Daoy (cell line): ENCODE measurements around the gene MRPL39. TPM values are rescaled to one million over a fixed set of nuclear protein-coding genes. Genes with fewer than 3 reads are reported as not detected.

ENCODE experiments used
- DNase-seq: peaks from one replicate; pipeline ENCODE4 v3.0.0-alpha.2; 2015; ENCODE audit warnings: low read depth
- total RNA-seq: library from RNA; depleted of rRNA; stranded (reverse); fragments of >200 nt; shearing (Covaris generic); gene quantifications from 2 replicates; pipeline ENCODE4 v1.2.3, GENCODE V29; 2014

MRPL39 gene
- total RNA-seq, 1 experiment from 2014 or later = 92.2 TPM

DNA sequence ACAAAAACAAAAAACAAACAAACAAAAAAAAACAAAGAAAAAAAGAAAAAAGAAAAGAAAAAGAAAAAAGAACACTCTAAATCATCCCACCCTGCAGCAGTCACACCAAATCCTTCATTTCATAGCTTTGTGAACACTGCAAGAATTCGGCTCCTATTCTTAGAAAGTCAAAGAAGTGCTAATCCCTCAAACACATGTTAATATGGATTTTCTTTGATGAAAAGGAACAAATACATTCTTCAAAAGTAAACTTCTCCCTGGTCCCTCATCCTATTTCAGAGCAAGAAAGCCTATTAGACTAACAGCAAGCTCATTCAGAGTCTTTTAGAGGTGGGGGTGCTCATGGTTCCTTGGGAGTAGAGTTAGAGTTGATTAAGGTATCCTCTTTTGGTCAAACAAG, 7.2 kb upstream of the MRPL39 start:
- no peak for DNase-seq

DNA sequence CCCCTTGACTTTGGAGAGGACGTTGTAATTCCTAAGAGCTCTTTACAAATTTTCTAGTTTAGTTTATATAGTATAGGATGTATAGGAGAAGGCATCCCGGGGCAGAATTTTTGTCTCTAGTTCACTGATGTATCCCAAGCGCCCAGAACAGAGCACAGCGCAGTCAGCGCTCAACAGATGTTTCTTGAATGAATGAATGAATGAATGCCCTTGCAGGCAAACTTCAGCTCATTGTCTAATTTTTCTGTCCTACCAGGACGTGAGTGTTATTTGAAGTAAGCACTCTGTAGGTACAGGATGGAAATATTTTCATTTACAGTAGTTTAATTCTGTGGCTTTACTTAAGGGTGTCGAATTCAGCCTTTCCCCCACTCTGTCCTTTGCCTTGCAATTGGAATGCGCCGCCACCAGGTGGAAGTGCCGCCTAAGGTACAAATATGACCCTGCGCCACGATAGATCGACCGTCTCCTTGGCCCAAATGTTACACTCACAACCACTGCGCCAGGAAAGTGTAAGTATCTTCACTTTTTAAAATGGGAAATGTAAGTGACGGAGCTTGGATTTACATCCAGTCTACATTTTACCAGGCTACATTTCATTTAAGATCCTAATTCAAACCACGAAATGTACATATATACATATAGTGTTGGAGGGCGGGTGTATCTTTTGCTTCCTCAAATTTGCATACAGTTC, 910 bp upstream of the MRPL39 start:
- peak; percentile 87 for DNase-seq

DNA sequence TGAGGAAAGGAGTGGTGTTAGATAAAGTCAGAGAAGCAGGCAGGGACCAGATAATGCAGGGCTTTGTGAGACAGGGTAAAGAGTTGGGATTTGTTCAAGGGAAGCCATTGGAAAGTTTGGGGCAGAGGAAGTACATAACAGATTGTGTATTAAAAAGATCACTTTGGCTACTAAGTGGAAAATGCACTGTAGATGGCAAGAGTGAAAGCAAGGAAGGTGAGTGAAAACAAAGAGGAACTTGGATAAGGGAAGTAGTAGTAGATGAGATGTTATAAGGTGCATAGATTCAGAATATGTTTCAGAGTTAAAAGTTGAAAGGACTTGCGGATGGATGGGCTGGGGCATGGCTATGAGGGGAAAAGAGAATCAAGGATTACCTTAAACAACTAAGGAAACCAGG, 17.4 kb downstream of the MRPL39 start:
- no peak for DNase-seq

DNA sequence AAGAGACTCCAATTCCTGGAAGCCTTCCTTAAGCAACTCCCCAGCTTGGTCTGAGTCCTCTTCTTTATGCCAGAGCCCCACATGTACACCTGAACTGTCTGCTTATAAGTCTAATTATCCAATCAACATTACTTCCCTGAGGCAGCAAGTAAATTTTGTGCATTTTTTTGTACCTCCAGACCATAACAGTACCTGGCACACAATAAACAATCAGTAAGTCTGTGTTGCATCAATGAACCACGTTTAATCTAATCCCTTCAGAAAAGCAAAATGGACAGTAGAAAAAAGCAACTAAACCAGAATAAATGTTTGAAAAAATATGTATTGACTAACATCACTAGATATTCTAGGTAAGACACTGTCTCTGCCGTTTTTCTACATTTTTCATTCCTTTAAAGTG, 20.5 kb downstream of the MRPL39 start:
- no peak for DNase-seq

DNA sequence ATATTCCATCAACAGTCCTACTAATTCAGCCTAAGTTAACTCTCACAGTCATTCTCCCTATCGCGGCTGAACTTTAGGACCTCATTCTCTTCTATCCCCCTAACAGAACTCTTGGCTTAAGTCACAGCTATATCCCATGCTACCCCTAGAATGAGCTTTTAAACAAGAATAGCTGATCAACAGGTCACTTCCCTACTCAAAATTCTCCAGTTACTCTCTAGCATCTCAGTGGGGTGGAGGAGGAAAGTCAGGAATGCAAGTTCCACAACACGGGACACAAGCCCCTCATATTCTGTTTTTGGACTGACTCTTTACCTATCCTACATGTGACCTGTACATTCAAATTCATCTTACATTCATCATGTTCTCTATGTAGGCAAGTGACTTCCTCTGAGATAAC, 21.0 kb downstream of the MRPL39 start:
- DNase-seq = no peak

DNA sequence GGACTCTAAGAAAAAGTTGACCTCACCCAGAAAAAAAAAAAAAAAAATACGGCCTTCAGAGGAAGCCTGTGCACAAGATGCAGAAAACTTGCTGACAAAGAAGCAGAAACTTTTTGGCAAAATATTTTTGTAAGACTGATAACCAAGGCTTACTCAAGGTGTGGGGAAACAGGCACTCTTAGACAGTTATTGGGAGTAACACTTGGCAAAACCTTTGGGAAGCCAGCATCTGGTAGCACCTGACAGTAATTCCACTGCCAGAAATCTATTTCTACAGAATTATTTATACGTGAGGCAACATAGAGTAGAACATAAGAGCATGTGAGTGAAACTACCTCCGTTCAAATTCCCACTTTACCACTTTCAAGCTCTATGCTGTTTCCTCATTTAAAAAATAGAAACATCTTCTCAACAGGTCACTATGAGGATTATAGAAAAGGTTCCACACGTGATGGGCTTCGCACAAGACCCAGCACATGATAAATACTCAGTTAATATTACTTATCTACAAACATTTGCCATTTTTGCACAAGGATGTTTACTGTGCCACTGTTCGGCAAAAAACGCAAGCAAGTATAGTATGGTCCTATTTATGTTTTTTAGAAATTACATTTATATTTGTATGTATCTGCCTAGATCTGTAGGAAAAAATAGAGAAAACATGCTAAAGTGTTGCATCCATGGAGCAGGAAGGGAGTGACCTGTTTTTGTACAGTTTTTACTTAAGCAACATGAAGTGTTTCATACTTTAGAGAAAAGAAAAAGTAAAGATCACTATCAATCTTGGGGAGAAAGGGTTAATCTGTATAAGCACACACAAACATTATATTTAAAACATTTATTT, 22.2 kb downstream of the MRPL39 start:
- DNase-seq = no peak

DNA sequence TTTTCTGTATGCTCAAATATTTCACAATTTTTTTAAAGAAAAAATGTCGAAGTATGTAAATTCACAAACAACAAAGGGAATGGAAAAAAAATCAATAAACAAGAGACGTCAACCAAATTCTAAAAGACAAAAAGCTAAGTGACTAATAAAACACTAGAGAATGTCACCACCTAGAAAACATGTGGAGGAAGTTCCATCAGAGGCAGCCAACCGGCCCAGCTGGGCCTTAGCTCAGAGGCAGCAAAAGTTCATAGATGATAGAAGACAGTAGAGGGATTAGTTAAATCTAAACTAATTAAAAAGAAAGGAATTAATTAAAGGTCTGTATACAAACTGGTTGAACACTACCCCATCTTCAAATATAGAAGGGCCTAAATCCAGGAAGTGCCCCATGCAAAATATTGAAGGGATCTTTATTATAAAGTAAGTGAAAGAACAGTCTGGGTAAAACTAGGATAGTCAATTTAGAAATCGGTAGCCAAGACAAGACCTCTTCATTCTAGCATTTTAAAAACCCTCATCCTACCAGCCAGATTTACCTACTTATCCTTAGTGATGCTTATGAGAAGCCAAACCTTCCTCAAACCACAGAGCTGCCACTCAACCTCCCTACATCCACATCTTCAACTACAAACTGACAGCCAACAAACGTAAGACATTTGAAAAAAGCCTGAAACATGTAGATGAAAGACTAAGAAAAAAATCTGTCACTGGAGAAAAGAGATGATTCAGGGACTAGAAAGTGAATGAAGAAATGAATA, 23.7 kb downstream of the MRPL39 start:
- no peak for DNase-seq

DNA sequence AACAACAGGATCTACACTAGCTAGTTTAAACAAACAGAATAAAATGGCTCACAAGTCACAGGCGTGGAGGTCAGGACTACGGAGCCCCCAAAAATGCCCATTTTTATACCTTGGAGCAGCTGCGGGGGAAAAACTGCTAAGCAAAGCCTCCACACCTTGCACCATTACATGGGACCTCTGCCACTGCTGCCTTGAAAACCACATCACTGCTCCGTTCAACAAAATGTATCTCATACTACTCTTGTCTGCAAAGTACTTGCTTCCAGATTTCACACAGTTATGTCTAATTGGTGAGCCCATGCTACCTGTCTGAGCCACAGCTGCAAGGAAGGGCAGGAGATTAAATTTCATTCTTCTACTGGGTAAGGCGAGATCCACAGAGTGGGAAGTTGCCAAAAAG, 24.4 kb downstream of the MRPL39 start:
- no peak for DNase-seq

DNA sequence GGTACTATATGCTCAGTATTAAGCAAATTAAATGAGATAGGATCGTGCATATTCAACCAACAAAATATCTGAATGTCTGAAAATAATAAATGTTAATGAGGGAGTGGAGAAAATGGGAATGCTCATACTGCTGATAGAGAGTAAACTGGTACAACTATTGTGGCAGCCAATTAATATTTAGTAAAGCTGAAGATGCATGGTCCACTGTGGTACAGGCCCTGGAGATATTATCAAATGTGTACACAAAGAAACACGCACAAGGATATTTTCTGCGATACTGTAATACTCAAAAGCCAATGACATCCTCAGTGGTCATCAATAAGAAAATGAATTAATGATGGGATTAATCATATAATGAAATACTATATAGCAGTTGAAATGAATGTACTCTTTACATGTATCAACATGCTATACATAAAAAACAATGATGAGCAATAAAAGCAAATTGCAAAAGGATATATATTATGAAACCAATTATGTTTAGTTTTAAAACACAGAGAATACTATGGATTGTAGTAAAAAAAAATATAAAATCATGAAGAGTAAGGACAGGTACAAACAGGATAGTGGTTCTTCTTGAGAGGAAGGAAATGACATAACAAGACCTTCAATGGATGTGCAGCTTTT, 25.0 kb downstream of the MRPL39 start:
- no peak for DNase-seq

DNA sequence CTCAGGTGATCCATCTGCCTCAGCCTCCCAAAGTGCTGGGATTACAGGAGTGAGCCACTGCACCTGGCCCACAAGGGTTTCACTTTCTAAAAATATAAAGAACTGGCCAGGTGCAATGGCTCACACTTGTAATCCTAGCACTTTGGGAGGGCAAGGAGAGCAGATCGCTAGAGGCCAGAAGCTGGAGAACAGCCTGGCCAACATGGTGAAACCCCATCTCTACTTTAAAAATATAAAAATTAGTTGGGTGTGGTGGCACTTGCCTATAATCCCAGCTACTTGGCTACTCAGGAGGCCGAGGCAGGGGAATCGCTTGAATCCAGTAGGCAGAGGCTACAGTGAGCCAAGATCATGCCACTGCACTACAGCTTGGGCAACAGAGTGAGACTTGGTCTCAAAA, 25.7 kb downstream of the MRPL39 start:
- no peak for DNase-seq

DNA sequence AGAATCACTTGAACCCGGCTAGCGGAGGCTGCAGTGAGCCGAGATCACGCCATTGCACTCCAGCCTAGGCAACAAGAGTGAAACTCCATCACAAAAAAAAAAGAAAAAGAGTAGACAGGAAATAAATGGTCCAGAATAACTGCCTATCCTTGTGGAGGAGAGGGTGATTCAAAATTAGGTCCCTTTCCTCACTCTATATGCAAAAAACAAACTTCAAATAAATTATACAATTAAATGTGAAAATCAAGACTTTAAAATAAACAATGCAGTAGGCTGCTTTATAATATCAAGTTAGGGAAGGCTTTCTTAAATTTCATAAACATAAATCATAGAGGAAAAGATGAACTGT, 26.4 kb downstream of the MRPL39 start:
- no peak for DNase-seq

DNA sequence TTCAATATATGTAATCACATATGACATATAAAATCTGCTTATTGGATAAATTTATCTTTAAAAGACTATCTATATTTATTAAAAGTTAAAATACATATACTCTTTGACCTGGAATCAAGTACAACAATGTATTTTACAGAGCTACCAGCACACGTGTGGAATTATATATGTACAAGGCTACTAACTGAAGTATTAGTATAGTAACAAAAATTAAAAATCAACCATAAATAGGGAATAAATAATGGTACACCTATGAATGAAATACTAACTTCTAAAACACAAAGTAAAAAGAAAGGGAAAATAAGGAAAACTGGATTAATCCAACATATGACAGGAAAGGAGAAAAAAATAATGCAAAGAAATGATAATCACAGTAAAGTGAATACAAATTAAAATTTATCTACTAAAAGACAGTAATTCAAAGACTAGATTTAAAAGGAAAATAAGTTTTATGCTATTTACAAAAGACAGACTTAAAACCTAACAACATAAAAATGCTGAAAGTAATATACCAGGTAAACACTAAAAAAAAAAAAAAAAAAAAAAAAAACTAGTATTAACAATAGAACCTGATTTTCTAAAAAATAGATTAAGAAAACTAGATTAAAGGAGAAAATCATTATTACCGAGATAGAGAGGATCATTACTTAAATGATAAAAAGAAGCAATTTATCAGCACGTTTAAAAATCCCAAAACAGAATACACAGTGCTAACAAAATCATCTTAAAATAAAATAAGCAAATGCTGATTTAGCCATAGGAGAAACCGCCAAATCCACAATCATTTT, 27.9 kb downstream of the MRPL39 start:
- no peak for DNase-seq

DNA sequence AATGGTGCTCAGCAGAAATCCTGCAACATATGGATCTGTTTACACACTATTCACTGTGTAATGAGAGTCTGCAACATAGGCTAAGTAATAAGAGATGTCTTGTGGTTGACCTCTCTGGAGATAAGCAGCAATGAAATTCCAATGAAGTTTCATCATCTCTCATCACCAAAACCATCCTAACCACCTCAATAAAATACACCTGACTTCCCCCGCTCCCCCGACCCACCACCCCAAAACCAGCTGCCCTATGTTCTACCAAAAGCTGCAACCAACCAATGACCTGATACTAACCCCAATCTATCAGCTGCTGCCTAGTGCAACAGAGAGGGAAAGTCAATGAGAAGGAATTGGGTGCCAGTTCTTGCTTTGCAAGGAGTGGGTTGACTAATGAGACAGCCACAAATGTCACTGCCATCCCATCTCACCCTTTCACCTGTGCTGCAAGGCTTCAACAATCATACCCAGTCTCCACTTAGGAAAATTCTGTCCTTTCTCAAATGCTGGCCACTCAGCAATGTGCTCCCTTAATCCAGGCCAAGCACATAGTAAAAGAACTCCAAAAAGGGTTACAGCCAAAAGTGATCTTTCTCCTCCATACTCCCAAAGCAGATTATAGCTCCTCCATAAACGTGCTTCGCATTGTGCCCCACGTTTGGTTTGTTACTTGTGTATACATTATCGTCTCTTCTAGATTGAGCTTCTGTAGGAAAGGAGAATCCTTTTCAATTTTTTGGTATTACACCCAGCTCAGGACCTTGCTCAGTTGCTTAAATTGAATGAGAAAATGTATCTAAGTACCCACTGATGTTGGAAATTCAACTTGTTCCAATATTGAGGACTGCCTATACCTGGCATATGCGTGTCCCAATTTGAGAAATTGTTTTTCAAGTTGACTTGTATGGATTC, 29.0 kb downstream of the MRPL39 start:
- DNase-seq = no peak

DNA sequence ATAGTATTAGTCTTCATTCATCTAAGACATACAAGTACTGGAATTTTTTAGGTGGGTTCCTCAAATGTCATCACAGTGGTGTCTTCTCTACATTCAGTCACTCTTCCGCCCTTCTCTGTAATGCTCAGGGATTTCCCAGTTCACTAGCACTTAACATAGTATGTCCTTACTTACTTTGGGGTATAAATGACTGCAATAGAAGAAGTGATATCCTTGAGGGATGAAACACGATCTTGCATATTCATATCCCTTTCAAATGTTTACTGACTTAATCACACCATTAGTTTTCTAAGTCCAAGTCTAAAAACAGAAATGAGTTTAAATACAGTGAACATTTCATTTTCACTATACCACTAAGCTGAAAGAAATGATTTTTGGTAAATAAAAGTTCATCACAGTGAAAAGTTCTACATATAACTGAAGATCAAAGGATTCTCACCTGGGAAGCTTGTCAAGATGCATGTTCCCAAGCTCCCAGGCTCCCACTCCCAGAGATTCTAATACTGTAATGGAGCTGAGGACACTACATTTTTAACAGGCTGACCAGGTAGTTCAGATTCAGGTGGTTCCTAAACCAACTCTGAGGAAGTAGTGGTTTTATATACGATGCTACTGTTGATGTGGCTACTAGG, 29.7 kb downstream of the MRPL39 start:
- DNase-seq = no peak

DNA sequence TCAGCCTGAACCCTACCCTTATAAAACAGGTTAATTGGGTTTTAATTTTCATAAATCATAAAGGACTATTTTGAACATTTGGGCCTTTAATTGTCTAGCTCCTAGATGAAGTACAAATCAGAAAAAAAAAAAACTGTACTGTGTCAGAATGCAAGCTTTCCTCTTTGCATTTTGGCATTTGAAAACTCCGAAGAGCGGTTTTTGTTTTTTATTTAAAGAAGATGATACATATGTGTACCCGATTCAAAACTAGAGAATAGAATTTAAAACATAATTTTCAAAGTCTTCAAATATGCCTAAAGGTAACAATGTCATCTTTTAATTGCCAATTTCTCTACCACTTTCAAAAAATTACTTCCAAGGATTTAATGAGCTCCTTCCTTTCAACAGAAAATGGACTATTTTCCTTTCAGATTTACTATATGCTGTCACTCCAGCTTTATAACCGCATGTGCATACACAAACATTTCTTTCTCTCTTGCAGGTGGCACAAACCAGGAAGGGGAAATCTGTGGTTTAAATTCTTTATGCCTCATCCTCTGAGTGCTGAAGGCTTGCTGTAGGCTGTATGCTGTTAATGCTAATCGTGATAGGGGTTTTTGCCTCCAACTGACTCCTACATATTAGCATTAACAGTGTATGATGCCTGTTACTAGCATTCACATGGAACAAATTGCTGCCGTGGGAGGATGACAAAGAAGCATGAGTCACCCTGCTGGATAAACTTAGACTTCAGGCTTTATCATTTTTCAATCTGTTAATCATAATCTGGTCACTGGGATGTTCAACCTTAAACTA, 33.7 kb downstream of the MRPL39 start:
- DNase-seq = peak; percentile 95

DNA sequence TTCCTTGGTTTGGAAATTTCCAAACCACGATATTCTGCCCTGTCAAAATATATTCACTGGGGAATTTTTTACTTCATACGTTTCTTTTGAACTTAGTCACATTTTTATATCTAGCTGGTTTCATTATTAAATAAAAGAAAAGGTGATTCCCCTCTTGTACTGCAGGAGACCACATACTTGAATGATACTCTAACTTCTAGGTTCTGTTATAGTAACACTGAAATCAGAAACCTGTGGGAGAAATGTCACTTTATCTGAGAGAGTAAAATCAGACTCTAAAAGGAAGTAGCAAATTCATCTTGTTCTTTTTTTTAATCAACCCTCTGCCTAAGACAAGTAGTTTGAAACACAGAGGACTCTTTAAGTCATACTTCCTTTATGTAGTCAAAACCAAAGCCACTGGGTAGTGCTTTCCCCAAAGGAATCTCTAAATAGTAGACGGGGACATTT, 34.4 kb downstream of the MRPL39 start:
- DNase-seq = peak; percentile 29

DNA sequence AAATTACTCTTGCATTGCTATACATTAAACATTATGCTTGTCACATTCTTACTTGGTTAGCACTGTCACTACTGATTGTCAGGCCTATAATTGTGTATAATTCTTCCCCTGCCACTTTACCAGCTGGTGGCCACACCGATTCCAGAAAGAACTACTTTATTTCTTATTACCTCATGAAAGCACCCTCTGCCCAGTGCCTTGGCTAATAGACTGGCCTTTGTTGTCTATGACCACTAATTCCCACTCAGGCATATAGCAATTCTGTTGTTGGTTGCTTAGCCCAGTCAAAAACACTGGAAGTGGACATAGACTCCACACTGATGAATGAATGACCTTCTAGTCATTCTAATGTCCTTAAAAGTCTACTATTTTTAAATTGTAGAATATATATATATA, 35.6 kb downstream of the MRPL39 start:
- no peak for DNase-seq

DNA sequence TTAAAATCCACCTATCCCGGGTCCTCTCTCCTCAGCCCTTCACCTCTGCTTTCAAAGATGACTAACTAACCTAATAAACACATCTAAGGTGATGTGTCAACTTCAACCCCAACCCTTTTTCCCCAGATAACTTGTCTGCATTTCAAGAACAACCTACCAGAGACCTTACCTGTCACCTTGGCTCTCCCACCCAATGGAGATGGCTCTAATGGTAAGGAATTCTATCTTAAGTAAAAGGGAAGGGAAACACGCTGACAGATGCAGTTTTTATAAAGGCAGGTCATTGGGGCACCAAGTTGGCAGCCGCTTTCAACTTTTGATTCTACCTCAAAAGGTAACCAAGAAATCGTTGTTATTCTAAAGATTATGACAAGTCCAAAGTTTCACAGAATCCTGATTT, 37.6 kb downstream of the MRPL39 start:
- no peak for DNase-seq

DNA sequence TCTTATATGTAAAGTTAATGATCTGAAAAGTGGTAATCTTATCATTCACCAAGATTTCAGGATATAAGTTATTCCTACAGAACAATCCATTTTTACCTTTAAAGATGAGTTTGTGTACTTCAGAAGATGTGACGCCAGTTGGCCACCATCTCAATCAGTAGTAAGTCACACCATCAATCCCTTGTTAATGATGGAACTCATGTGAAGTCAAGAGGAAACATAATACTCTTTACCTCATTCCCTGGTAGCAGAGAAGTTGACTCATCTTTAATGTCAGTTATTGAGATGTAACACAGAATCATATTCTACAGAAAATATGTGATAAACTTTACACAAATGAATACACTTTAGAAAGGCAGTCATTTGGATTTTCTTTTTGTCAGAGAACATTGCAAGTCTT, 38.2 kb downstream of the MRPL39 start:
- peak; percentile 42 for DNase-seq
